OCI-LY3 (cell line): ENCODE results near the gene CH25H.
"Not testable (repeated sequence)": the region's sequence is repeated elsewhere in the genome, so short reads cannot be mapped to it uniquely, and the experiment has no call there.

ENCODE experiments used
- H2AFZ ChIP-seq: fragments of 200-600, 300-600 bp; shearing (Covaris generic); 2 replicates; pipeline ENCODE4 v1.6.0; 2014; ENCODE audit warnings: antibody characterized with exemption, low read depth, low read length
- H3K27ac ChIP-seq: fragments of 200-600, 300-600 bp; sonication (generic); 2 replicates; pipeline ENCODE4 v1.5.1; 2014; ENCODE audit warnings: mild to moderate bottlenecking, low read length, moderate library complexity, mixed read lengths
- H3K27me3 ChIP-seq: fragments of 200-600, 300-600 bp; sonication (generic); 2 replicates; pipeline ENCODE4 v1.6.1; 2014; ENCODE audit warnings: low read depth, low read length, mixed read lengths
- H3K36me3 ChIP-seq: fragments of 200-600, 300-600 bp; sonication (generic); replicated peaks from 2 replicates; pipeline ENCODE3; 2014; ENCODE audit warnings: low read depth, low read length, mixed read lengths
- H3K4me1 ChIP-seq: fragments of 300-600, 200-600 bp; sonication (generic); 2 replicates; pipeline ENCODE4 v1.6.1; 2014; ENCODE audit warnings: low read length, mixed read lengths
- H3K4me2 ChIP-seq: fragments of 200-600, 300-600 bp; sonication (generic); 2 replicates; pipeline ENCODE4 v1.6.1; 2014; ENCODE audit warnings: low read length, mixed read lengths
- H3K4me3 ChIP-seq: fragments of 300-600, 200-600 bp; sonication (generic); 2 replicates; pipeline ENCODE4 v1.5.1; 2014; ENCODE audit warnings: antibody characterized with exemption, mild to moderate bottlenecking, low read length, moderate library complexity
- H3K79me2 ChIP-seq: fragments of 300-600, 200-600 bp; shearing (Covaris generic); 2 replicates; pipeline ENCODE4 v1.6.1; 2014; ENCODE audit warnings: mild to moderate bottlenecking, low read length, mixed read lengths
- H3K9ac ChIP-seq: fragments of 300-600, 200-600 bp; shearing (Covaris generic); 2 replicates; pipeline ENCODE4 v1.6.0; 2014; ENCODE audit warnings: mild to moderate bottlenecking, low read length, moderate library complexity
- H3K9me3 ChIP-seq: fragments of 200-600, 300-600 bp; shearing (Covaris generic); 2 replicates; pipeline ENCODE4 v1.6.1; 2014; ENCODE audit warnings: low read length, mixed read lengths; ENCODE audit not compliant: insufficient read depth
- H4K20me1 ChIP-seq: fragments of 200-600, 300-600 bp; sonication (generic); 2 replicates; pipeline ENCODE4 v1.6.1; 2016; ENCODE audit warnings: low read length, mixed read lengths; ENCODE audit not compliant: insufficient read depth
- EZH2phosphoT487 ChIP-seq: fragments of 200-600 bp; shearing (Covaris generic); IDR thresholded peaks from 2 replicates; pipeline ENCODE4 v1.6.1; 2018; ENCODE audit warnings: antibody characterized with exemption, mixed run types, low read depth
- TF ChIP-seq, protein P1 (sequence below): fragments of 200-600, 300-600 bp; sonication (generic); IDR thresholded peaks from 2 replicates; pipeline ENCODE4 v1.5.1; 2014; ENCODE audit warnings: antibody characterized with exemption, low read length, low read depth

CH25H gene

DNA sequence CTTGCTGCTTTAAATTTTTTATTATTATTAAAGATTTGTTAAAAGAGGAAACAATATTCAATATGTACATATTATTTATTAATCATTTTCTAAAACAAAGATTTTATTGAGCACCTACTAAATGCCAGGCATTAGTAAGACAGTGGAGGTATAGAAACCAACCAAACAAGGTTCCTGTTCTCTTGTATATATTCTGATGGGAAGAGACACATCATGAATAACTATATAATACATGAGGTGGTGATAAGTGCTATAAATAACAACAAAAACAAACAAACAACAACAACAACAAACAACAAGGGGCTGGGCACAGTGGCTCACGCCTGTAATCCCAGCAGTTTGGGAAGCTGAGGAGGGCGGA lies 45.1 kb upstream of the CH25H start:
- Histone ChIP-seq H3K27ac (no peak overlapping the region), H3K4me1 (peaks cover 37% of the 10 kb centered on the region), H2AFZ (no peak overlapping the region), H3K4me2 (peak overlapping the region; percentile 94; the same call in 1 of the 2 replicates), H3K9ac (no peak overlapping the region), H3K79me2 (no peaks in the 10 kb centered on the region), H3K27me3 (no peaks in the 10 kb centered on the region), H3K36me3 (peaks cover 8% of the 10 kb centered on the region), H3K9me3 (peaks cover 9% of the 10 kb centered on the region; the same call in 1 of the 2 replicates), H3K4me3 (0 out of 2 replicates have a peak overlapping the region, but pooled peaks have one; percentile 95), H4K20me1 (no peaks in the 10 kb centered on the region)
- TF ChIP-seq, protein P1, sequence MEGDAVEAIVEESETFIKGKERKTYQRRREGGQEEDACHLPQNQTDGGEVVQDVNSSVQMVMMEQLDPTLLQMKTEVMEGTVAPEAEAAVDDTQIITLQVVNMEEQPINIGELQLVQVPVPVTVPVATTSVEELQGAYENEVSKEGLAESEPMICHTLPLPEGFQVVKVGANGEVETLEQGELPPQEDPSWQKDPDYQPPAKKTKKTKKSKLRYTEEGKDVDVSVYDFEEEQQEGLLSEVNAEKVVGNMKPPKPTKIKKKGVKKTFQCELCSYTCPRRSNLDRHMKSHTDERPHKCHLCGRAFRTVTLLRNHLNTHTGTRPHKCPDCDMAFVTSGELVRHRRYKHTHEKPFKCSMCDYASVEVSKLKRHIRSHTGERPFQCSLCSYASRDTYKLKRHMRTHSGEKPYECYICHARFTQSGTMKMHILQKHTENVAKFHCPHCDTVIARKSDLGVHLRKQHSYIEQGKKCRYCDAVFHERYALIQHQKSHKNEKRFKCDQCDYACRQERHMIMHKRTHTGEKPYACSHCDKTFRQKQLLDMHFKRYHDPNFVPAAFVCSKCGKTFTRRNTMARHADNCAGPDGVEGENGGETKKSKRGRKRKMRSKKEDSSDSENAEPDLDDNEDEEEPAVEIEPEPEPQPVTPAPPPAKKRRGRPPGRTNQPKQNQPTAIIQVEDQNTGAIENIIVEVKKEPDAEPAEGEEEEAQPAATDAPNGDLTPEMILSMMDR: no peak
- TF ChIP-seq EZH2phosphoT487: no peak

DNA sequence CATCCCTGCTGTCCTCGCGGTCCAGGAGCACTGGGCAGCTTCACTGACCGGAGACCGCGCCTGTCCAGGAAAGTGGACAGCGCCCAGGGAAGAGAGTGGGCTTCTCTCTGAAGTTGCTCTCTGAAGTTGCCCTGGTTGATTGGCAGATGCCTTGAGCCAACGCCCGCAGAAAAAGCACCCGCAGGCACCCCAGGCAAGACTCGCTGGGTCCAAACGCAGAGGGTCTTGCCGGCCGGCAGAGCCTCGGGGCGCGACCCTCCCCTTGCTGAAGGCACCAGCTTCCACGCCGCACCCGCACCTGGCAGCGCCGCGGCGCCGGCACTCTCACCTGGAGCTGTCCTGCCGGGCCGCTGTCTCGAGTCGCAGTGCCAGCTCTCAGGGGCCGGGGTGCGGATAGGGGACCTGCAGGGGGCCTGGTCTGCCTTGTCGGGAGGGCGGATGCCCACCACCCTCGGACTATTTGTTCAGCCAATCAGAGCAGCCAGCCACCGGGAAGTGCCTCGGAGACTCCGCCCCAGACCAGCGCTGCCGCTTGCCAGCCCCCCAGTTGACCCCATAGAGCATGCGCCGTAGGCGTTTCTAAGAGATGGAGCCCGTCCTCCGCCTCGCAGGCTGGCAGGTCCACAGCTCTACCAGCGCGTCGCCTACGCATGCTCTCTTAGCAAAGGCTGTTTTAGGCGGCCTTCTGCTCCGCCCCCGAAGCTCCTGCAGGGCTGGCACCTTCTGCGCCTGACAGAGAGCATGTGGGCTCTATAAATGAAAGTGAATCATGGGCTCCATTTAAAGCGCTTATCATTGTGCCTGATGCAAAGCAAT lies 44.5 kb upstream of the CH25H start, which contains the start of gene LIPA:
Gene LIPA, minus strand, starts transcription at position 367 of the 816 bp plus-strand sequence. CDS start 4,127 bp downstream, outside the sequence.
- Histone ChIP-seq H3K9ac (peak within 1 kb of the TSS; percentile 74), H3K79me2 (no peaks in the 10 kb centered on the region), H2AFZ (peak within 1 kb of the TSS; percentile 69), H3K4me2 (peak within 1 kb of the TSS; percentile 94), H3K27me3 (no peaks in the 10 kb centered on the region), H3K9me3 (peaks cover 9% of the 10 kb centered on the region; the same call in 1 of the 2 replicates), H3K27ac (no peak within 1 kb of the TSS), H3K4me3 (peak within 1 kb of the TSS; percentile 95), H3K36me3 (peaks cover 8% of the 10 kb centered on the region), H3K4me1 (peaks cover 36% of the 10 kb centered on the region), H4K20me1 (no peaks in the 10 kb centered on the region)
- TF ChIP-seq, protein P1: no peak
- no peak for TF ChIP-seq EZH2phosphoT487

DNA sequence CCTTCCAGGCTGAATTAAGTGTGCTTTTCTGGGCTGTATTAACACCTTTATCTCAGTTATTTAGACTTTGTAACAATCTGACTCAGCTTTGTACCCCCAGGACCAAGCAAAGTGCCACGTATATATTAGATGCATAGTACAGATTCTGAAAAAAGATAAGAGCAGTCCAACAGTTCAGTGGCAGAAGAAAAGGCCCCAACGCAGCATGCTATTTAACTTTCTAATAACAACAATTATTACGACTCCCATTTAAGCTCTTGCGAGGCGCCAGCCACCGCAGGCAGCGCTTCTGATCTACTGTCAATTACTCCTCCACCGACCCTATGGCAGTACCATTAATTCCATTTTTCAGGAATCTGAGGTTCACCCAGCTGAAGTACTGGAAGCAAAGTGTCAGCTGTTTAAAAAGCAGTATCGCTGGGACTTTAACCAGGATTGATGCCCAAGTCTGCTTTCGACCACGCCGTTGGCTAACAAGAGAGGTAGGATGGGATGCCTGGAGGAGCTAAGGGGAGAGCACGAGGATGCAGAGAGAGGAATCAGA lies 43.8 kb upstream of the CH25H start:
- Histone ChIP-seq H3K27me3 (no peaks in the 10 kb centered on the region), H3K9ac (peak overlapping the region; percentile 74), H4K20me1 (no peaks in the 10 kb centered on the region), H3K9me3 (peaks cover 9% of the 10 kb centered on the region; the same call in 1 of the 2 replicates), H2AFZ (peak overlapping the region; percentile 69), H3K4me3 (peak overlapping the region; percentile 95), H3K79me2 (no peaks in the 10 kb centered on the region), H3K27ac (no peak overlapping the region), H3K4me2 (peak overlapping the region; percentile 94), H3K4me1 (peaks cover 30% of the 10 kb centered on the region), H3K36me3 (peaks cover 8% of the 10 kb centered on the region)
- TF ChIP-seq, protein P1: no peak
- no peak for TF ChIP-seq EZH2phosphoT487

DNA sequence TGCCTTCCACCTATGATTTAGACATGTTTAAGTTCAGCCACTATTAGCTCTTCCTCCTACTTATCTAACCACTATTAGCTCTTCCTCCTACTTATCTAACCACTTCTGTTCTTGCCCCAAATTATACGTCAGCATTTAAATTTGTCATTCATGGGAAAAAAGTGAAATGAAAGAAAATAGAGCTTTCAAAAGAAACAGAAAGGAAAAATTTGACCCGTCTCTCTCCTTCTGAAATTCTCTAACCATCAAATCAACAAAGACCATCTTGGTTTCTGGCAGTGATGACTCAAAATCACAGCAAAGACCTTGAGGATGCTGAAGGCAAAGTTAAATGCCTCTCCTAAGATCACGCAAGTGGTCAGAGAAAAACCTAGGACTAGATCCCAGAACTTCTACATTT lies 41.9 kb upstream of the CH25H start:
- no peaks in the 10 kb centered on the region for H3K36me3 ChIP-seq
- H3K4me3 ChIP-seq: no peak overlapping the region
- no peak overlapping the region for H2AFZ ChIP-seq
- H3K9ac ChIP-seq: no peak overlapping the region
- peaks cover 4% of the 10 kb centered on the region; the same call in 1 of the 2 replicates for H3K9me3 ChIP-seq
- H3K4me1 ChIP-seq: peaks cover 36% of the 10 kb centered on the region
- no peak overlapping the region for H3K27ac ChIP-seq
- no peaks in the 10 kb centered on the region for H3K27me3 ChIP-seq
- 0 out of 2 replicates have a peak overlapping the region, but pooled peaks have one; percentile 3 for H3K4me2 ChIP-seq
- TF ChIP-seq, protein P1: no peak
- no peak for TF ChIP-seq EZH2phosphoT487
- H4K20me1 ChIP-seq: no peaks in the 10 kb centered on the region
- no peaks in the 10 kb centered on the region for H3K79me2 ChIP-seq

DNA sequence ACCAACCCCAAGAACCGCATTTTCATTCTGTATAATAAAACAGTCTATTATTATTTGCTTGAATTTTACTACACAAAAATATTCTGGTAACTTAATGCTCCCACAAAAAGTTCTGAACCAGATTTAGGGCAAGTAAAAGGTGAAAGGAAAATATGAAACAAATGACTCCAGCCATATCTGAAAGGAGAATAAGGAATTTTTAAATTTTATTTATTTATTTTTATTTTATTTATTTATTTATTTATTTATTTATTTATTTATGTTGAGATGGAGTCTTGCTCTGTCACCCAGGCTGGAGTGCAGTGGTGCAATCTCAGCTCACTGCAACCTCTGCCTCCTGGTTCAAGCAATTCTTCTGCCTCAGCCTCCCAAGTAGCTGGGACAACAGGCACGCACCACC lies 40.5 kb upstream of the CH25H start:
- H4K20me1 ChIP-seq, H3K27ac ChIP-seq, H2AFZ ChIP-seq, H3K36me3 ChIP-seq, H3K79me2 ChIP-seq, H3K27me3 ChIP-seq, H3K4me2 ChIP-seq, H3K9me3 ChIP-seq, H3K9ac ChIP-seq, H3K4me3 ChIP-seq: not testable (repeated sequence)
- peaks cover 49% of the 10 kb centered on the region for H3K4me1 ChIP-seq
